GM06990 (cell line): ENCODE data around the gene UGT1A5.
"Not testable (repeated sequence)": the region's sequence is repeated elsewhere in the genome, so short reads cannot be mapped to it uniquely, and the experiment has no call there.

Experiments used
- DNase-seq: peaks from one replicate; pipeline ENCODE4 v3.0.0-alpha.2; 2011; ENCODE audit not compliant: insufficient read length; ENCODE audit errors: extremely low read depth
- H3K27me3 ChIP-seq: replicated peaks from 2 replicates; pipeline ENCODE4 v1.6.0; 2011; ENCODE audit warnings: low read length; ENCODE audit not compliant: control insufficient read depth, insufficient read depth
- H3K36me3 ChIP-seq: 2 replicates; pipeline ENCODE4 v1.5.1; 2011; ENCODE audit warnings: low read length; ENCODE audit not compliant: control insufficient read depth, insufficient read depth
- H3K4me3 ChIP-seq: replicated peaks from 2 replicates; pipeline ENCODE4 v1.5.1; 2011; ENCODE audit warnings: low read depth, mild to moderate bottlenecking, control low read depth, low read length
- TF ChIP-seq, protein P1 (sequence below): IDR thresholded peaks from 2 replicates; pipeline ENCODE4 v1.5.1; 2011; ENCODE audit warnings: low read length, control low read depth, mild to moderate bottlenecking, inconsistent platforms; ENCODE audit not compliant: insufficient read depth, poor library complexity, severe bottlenecking

The UGT1A5 gene

DNA sequence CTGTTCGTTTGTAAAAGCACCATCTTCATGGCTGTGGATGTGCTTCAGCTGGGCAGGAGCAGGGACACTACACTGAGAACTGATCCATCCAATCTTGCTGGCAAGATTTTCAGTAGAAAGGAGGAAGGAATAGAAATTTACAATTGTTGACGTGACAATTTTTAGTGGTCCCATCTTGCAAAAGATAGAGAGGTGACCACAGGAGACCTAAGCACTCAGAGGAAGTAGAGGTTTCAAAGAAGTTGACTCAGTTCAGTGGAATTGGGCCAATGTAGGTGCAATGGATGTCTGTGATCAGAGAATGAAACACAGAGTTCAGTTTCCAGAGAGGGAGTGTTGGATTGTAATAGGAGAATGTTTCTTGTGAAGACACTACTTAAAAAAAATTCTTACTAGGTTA, 1.4 kb downstream of the UGT1A5 start:
- no peaks in the 10 kb centered on the region for H3K36me3 ChIP-seq
- H3K27me3 ChIP-seq, result no peaks in the 10 kb centered on the region
- TF ChIP-seq, protein P1, sequence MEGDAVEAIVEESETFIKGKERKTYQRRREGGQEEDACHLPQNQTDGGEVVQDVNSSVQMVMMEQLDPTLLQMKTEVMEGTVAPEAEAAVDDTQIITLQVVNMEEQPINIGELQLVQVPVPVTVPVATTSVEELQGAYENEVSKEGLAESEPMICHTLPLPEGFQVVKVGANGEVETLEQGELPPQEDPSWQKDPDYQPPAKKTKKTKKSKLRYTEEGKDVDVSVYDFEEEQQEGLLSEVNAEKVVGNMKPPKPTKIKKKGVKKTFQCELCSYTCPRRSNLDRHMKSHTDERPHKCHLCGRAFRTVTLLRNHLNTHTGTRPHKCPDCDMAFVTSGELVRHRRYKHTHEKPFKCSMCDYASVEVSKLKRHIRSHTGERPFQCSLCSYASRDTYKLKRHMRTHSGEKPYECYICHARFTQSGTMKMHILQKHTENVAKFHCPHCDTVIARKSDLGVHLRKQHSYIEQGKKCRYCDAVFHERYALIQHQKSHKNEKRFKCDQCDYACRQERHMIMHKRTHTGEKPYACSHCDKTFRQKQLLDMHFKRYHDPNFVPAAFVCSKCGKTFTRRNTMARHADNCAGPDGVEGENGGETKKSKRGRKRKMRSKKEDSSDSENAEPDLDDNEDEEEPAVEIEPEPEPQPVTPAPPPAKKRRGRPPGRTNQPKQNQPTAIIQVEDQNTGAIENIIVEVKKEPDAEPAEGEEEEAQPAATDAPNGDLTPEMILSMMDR, result no peak
- DNase-seq, result no peak
- no peak overlapping the region for H3K4me3 ChIP-seq

DNA sequence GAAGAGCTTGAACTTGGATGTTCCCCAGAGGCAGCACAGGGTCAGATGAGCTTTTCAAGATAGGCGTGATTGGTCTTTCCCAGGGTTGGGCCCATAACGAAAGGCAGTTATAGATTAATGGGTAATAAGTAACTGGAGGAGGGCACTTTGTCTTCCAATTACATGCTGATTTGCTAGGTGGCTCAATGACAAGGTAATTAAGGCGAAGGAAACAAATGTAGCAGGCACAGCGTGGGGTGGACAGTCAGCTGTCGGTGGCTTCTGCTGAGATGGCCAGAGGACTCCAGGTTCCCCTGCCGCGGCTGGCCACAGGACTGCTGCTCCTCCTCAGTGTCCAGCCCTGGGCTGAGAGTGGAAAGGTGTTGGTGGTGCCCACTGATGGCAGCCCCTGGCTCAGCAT, 5.8 kb downstream of the UGT1A5 start, which contains the start of gene UGT1A4:
Gene UGT1A4 (plus strand): TSS at position 185 of the 400 bp plus-strand sequence. CDS start 85 bp downstream, at position 270.
- DNase-seq, result no peak
- Histone ChIP-seq H3K27me3 (no peaks in the 10 kb centered on the region), H3K4me3 (no peak within 1 kb of the TSS), H3K36me3 (no peaks in the 10 kb centered on the region)
- TF ChIP-seq, protein P1, result no peak

DNA sequence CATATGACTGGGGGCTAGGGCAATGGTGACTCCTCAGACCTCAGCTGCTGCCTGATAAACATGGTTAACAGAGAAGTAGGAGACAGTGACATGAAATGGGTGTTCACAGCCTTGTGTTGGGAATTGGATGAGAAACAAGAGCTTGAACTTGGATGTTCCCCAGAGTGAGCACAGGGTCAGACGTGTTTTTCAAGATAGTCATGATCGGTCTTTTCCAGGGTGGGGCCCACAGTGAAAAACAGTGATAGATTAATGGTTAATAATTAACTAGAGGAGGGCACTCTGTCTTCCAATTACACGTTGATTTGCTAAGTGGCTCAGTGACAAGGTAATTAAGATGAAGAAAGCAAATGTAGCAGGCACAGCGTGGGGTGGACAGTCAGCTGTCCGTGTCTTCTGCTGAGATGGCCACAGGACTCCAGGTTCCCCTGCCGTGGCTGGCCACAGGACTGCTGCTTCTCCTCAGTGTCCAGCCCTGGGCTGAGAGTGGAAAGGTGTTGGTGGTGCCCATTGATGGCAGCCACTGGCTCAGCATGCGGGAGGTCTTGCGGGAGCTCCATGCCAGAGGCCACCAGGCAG, 16.1 kb downstream of the UGT1A5 start, which contains the start of gene UGT1A3:
Gene UGT1A3 (plus strand): TSS at position 320 of the 579 bp plus-strand sequence. CDS start 85 bp downstream, at position 405.
- Histone ChIP-seq H3K27me3 (no peaks in the 10 kb centered on the region), H3K36me3 (no peaks in the 10 kb centered on the region), H3K4me3 (no peak within 1 kb of the TSS)
- no peak for DNase-seq
- TF ChIP-seq, protein P1, result no peak

DNA sequence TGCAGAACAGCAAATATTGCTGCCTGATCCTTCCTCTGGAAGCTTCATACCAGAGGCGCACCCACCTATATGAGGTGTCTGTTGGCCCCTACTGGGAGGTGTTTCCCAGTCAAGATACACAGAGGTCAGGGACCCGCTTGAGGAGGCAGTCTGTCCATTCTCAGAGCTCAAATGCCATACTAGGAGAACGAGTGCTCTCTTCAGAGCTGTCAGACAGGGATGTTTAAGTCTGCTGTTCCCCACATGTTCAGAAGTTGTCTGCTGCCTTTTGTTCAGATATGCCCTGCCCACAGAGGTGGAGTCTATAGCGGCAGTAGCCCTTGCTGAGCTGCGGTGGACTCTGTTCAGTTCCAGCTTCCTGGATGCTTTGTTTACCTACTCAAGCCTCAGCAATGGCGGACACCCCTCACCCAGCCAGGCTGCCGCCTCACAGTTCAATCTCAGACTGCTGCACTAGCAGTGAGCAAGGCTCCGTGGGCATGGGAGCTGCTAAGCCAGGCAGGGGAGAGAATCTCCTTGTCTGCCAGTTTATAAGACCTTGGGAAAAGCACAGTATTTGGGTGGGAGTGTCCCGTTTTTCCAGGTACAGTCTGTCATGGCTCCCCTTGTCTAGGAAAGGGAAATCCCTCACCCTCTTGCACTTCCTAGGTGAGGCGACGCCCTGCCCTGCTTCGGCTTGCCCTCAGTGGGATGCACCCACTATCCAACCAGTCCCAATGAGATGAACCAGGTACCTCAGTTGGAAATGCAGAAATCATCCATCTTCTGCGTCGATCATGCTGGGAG, 24.4 kb downstream of the UGT1A5 start:
- H3K4me3 ChIP-seq, H3K36me3 ChIP-seq, DNase-seq, H3K27me3 ChIP-seq: not testable (repeated sequence)

DNA sequence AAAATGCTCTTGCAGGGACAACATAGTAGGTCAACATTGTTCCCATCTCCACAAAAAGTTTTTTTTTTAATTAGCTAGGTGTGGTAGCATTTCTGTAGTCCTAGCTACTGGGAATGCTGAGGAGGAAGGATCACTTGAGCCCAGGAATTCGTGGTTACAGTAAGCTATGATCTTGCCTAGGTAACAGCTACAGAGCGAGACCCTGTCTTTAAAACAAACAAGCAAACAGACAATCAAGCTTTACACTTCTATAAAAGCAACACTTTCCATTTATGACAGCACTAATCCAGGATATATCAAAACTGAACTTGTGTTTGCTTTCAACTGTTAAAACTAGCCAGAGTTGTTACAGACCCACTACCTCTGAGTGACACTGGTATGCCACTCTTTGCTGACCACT, 28.2 kb downstream of the UGT1A5 start:
- no peaks in the 10 kb centered on the region for H3K36me3 ChIP-seq
- H3K27me3 ChIP-seq, result no peaks in the 10 kb centered on the region
- DNase-seq, result no peak
- TF ChIP-seq, protein P1, result no peak
- no peak overlapping the region for H3K4me3 ChIP-seq

DNA sequence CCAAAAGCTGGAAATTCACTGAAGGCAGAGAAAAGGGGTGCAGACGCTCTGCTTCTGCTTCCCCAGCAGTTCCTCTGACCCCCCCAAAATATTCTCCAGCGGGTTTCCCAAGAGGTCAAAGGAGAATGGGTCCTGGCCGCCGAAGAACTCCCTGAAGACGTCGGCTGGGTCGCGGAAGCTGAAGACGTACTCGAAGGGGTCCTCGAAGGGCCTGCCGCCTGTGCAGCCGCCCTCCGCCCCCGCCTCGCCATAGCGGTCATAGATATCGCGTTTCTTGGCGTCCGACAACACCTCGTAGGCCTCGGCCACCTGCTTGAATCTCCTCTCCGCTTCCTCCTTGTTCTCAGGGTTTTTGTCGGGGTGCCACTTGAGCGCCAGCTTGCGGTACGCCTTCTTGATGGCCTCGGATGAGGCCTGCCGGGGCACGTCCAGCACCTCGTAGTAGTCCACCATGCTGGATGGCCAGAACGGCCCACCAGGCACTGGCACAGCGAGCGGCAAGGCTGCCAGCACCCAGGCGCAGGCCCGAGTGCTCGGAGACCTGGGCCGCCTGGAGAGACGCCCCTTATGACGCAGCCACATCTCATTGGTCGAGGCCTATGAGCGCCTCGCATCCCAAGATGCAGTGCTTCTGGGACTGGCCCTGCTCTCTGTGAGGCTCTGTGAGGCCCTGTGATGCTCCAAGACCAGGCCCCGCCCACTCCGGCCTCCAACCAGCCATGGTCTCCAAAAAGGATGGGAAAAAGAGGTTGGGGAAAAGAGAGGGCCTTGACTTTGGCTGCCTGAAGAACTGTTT, 31.0 kb downstream of the UGT1A5 start:
- DNase-seq, result no peak
- no peak overlapping the region for H3K4me3 ChIP-seq
- TF ChIP-seq, protein P1, result no peak
- H3K27me3 ChIP-seq, result no peaks in the 10 kb centered on the region
- no peaks in the 10 kb centered on the region for H3K36me3 ChIP-seq
